Measurements from ENCODE around the gene MTCL3.

The MTCL3 gene

DNA sequence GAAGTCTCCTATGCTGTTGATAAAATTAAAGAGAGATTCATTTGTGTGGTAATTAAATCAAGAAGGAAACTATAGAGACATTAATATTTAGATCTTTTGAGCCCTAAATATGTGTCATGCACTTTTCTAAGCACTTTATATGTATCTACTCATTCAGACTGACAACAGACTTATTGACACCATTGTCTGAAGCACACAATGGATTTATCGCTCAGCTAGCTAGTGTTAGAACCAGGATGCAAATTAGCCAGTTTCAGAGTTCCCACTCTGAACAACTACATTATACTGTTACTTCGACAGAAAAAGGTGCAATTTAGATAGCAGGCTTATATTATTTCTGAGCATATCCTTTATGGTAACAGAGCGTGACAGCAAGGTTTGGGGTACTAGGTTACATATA, 32.2 kb downstream of the MTCL3 start:
- H3F3A ChIP-seq (ENCODE audit: insufficient read depth): no peaks in the 10 kb centered on the region
- no peak overlapping the region for H3K4me2 ChIP-seq (ENCODE audit: low read depth, low read length, poor library complexity, severe bottlenecking)
- no peak overlapping the region for H3K27ac ChIP-seq (ENCODE audit: low read depth, low read length)
- H3K4me3 ChIP-seq (ENCODE audit: insufficient read depth, low read length, poor library complexity, severe bottlenecking): no peak overlapping the region
- no peak overlapping the region for H3K9ac ChIP-seq (ENCODE audit: low read length)
- H3K9me3 ChIP-seq (ENCODE audit: insufficient read depth, low read length): no peaks in the 10 kb centered on the region
- no peaks in the 10 kb centered on the region for H3K79me2 ChIP-seq (ENCODE audit: insufficient read depth, low read length)
- H3K27me3 ChIP-seq (ENCODE audit: low read length): no peaks in the 10 kb centered on the region
- no peaks in the 10 kb centered on the region for H3K9me2 ChIP-seq (replicated peaks; ENCODE audit: insufficient read depth, low read length)
- TF ChIP-seq, protein P1, sequence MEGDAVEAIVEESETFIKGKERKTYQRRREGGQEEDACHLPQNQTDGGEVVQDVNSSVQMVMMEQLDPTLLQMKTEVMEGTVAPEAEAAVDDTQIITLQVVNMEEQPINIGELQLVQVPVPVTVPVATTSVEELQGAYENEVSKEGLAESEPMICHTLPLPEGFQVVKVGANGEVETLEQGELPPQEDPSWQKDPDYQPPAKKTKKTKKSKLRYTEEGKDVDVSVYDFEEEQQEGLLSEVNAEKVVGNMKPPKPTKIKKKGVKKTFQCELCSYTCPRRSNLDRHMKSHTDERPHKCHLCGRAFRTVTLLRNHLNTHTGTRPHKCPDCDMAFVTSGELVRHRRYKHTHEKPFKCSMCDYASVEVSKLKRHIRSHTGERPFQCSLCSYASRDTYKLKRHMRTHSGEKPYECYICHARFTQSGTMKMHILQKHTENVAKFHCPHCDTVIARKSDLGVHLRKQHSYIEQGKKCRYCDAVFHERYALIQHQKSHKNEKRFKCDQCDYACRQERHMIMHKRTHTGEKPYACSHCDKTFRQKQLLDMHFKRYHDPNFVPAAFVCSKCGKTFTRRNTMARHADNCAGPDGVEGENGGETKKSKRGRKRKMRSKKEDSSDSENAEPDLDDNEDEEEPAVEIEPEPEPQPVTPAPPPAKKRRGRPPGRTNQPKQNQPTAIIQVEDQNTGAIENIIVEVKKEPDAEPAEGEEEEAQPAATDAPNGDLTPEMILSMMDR (IDR thresholded peaks at IDR 0.05; ENCODE audit: insufficient read depth, low read length, poor library complexity, severe bottlenecking): no peak
- TF ChIP-seq EZH2phosphoT487 (conservative IDR thresholded peaks at IDR 0.05; ENCODE audit: low read length): no peak
- no peaks in the 10 kb centered on the region for H3K36me3 ChIP-seq (ENCODE audit: low read length)
- no peak overlapping the region for H2AFZ ChIP-seq (ENCODE audit: low read depth, low read length, severe bottlenecking)
- H4K20me1 ChIP-seq (ENCODE audit: low read depth, low read length): no peaks in the 10 kb centered on the region; the same call in 1 of the 2 replicates

DNA sequence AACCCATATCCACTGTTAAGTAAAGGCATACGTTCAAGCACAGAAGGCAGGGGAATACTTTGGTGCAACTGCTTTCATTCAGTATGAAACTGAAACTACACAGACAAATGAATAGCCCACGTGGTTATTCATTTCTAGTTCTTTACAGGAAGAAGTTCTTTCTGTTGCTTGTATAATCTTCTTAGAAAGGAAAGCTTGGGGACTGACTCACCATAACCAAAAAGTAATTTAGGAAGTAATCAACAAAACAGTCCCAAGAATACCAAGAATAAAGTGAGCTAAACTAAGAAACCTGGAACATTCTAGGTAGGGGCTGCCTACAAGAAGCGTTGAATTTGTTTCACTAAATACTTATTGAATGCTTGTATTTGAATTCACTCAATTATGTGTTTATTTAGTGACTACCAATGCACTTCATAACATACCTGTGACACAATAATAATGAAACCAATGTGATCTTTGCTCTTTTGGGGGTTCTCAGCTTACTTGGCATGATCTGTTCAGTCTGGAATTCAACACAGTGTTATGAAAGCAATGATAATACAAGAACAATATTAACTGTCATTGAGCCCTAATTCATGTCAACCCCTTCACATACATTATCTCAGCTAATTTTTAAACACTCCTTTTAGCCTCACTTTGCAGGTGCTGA, 34.8 kb downstream of the MTCL3 start:
- Histone ChIP-seq H3K36me3 (ENCODE audit: low read length) (no peaks in the 10 kb centered on the region), H3K9ac (ENCODE audit: low read length) (no peak overlapping the region), H3K4me3 (ENCODE audit: insufficient read depth, low read length, poor library complexity, severe bottlenecking) (no peak overlapping the region), H4K20me1 (ENCODE audit: low read depth, low read length) (no peaks in the 10 kb centered on the region; the same call in 1 of the 2 replicates), H3K9me2 (replicated peaks; ENCODE audit: insufficient read depth, low read length) (no peaks in the 10 kb centered on the region), H3K27me3 (ENCODE audit: low read length) (no peaks in the 10 kb centered on the region), H3K79me2 (ENCODE audit: insufficient read depth, low read length) (no peaks in the 10 kb centered on the region), H3K27ac (ENCODE audit: low read depth, low read length) (no peak overlapping the region), H3K4me2 (ENCODE audit: low read depth, low read length, poor library complexity, severe bottlenecking) (peak overlapping the region; percentile 1), H3K9me3 (ENCODE audit: insufficient read depth, low read length) (no peaks in the 10 kb centered on the region), H3F3A (ENCODE audit: insufficient read depth) (no peaks in the 10 kb centered on the region), H2AFZ (ENCODE audit: low read depth, low read length, severe bottlenecking) (no peak overlapping the region)
- TF ChIP-seq, protein P1 (IDR thresholded peaks at IDR 0.05; ENCODE audit: insufficient read depth, low read length, poor library complexity, severe bottlenecking): no peak
- no peak for TF ChIP-seq EZH2phosphoT487 (conservative IDR thresholded peaks at IDR 0.05; ENCODE audit: low read length)

- no peaks in the 10 kb centered on the region for H3K9me3 ChIP-seq (ENCODE audit: insufficient read depth, low read length)
- no peaks in the 10 kb centered on the region for H3K79me2 ChIP-seq (ENCODE audit: insufficient read depth, low read length)
- H3K27me3 ChIP-seq (ENCODE audit: low read length): no peaks in the 10 kb centered on the region
- TF ChIP-seq EZH2phosphoT487 (conservative IDR thresholded peaks at IDR 0.05; ENCODE audit: low read length): no peak
- TF ChIP-seq, protein P1 (IDR thresholded peaks at IDR 0.05; ENCODE audit: insufficient read depth, low read length, poor library complexity, severe bottlenecking): no peak
- no peaks in the 10 kb centered on the region for H3F3A ChIP-seq (ENCODE audit: insufficient read depth)
- H2AFZ ChIP-seq (ENCODE audit: low read depth, low read length, severe bottlenecking): no peak overlapping the region
- H3K9ac ChIP-seq (ENCODE audit: low read length): no peak overlapping the region
- H3K36me3 ChIP-seq (ENCODE audit: low read length): no peaks in the 10 kb centered on the region
- H4K20me1 ChIP-seq (ENCODE audit: low read depth, low read length): no peaks in the 10 kb centered on the region; the same call in 1 of the 2 replicates
- no peak overlapping the region for H3K27ac ChIP-seq (ENCODE audit: low read depth, low read length)
- peak overlapping the region; percentile 1 for H3K4me2 ChIP-seq (ENCODE audit: low read depth, low read length, poor library complexity, severe bottlenecking)
- no peak overlapping the region for H3K4me3 ChIP-seq (ENCODE audit: insufficient read depth, low read length, poor library complexity, severe bottlenecking)
- no peaks in the 10 kb centered on the region for H3K9me2 ChIP-seq (replicated peaks; ENCODE audit: insufficient read depth, low read length)
These were observed 35.6 kb downstream of the MTCL3 start for GRCh38 chr6:127483399-127484055.

Measured in SU-DHL-6 (cell line).